ENCODE results near the gene SEMA4D.

Gene SEMA4D

GRCh38 chr9:89387197-89387849 is 110.6 kb downstream of the SEMA4D start:
- no peaks in the 10 kb centered on the region for H3K27me3 ChIP-seq (ENCODE audit: insufficient read depth, low read length, poor library complexity, severe bottlenecking)
- no peak overlapping the region for H3K4me2 ChIP-seq (ENCODE audit: low read depth, low read length, poor library complexity, severe bottlenecking)
- no peak overlapping the region for H3K4me3 ChIP-seq (ENCODE audit: low read length, poor library complexity, severe bottlenecking)
- TF ChIP-seq CTCF (conservative IDR thresholded peaks at IDR 0.05; ENCODE audit: low read length) (no peak), EZH2phosphoT487 (IDR thresholded peaks at IDR 0.05; ENCODE audit: borderline replicate concordance) (no peak)
- H3K9ac ChIP-seq (ENCODE audit: low read depth, low read length, poor library complexity, severe bottlenecking), result no peak overlapping the region
- peaks cover 11% of the 10 kb centered on the region for H4K20me1 ChIP-seq (ENCODE audit: insufficient read depth, low read length, poor library complexity, severe bottlenecking)
- H2AFZ ChIP-seq (ENCODE audit: low read length), result no peak overlapping the region
- no peaks in the 10 kb centered on the region for H3K9me2 ChIP-seq (replicated peaks; ENCODE audit: low read depth, low read length)
- H3K9me3 ChIP-seq (ENCODE audit: insufficient read depth, low read depth, low read length), result no peaks in the 10 kb centered on the region
- peaks cover 99% of the 10 kb centered on the region for H3K36me3 ChIP-seq (ENCODE audit: insufficient read depth, low read length)
- peaks cover 3% of the 10 kb centered on the region for H3K4me1 ChIP-seq (ENCODE audit: insufficient read depth, low read length, poor library complexity, severe bottlenecking)
- H3K79me2 ChIP-seq (ENCODE audit: insufficient read depth, low read length), result no peaks in the 10 kb centered on the region
- no peaks in the 10 kb centered on the region for H3F3A ChIP-seq (ENCODE audit: low read depth)

GRCh38 chr9:89386797-89387196 is 111.1 kb downstream of the SEMA4D start:
- no peaks in the 10 kb centered on the region for H3K9me2 ChIP-seq (replicated peaks; ENCODE audit: low read depth, low read length)
- H4K20me1 ChIP-seq (ENCODE audit: insufficient read depth, low read length, poor library complexity, severe bottlenecking), result peaks cover 11% of the 10 kb centered on the region
- no peaks in the 10 kb centered on the region for H3K9me3 ChIP-seq (ENCODE audit: insufficient read depth, low read depth, low read length)
- H3K4me3 ChIP-seq (ENCODE audit: low read length, poor library complexity, severe bottlenecking), result no peak overlapping the region
- H3K9ac ChIP-seq (ENCODE audit: low read depth, low read length, poor library complexity, severe bottlenecking), result no peak overlapping the region
- H3F3A ChIP-seq (ENCODE audit: low read depth), result no peaks in the 10 kb centered on the region
- H3K4me1 ChIP-seq (ENCODE audit: insufficient read depth, low read length, poor library complexity, severe bottlenecking), result peaks cover 3% of the 10 kb centered on the region
- TF ChIP-seq CTCF (conservative IDR thresholded peaks at IDR 0.05; ENCODE audit: low read length) (no peak), EZH2phosphoT487 (IDR thresholded peaks at IDR 0.05; ENCODE audit: borderline replicate concordance) (no peak)
- H3K27me3 ChIP-seq (ENCODE audit: insufficient read depth, low read length, poor library complexity, severe bottlenecking), result no peaks in the 10 kb centered on the region
- H3K36me3 ChIP-seq (ENCODE audit: insufficient read depth, low read length), result peaks cover 99% of the 10 kb centered on the region
- H3K79me2 ChIP-seq (ENCODE audit: insufficient read depth, low read length), result no peaks in the 10 kb centered on the region
- H2AFZ ChIP-seq (ENCODE audit: low read length), result no peak overlapping the region
- H3K4me2 ChIP-seq (ENCODE audit: low read depth, low read length, poor library complexity, severe bottlenecking), result no peak overlapping the region

- TF ChIP-seq EZH2phosphoT487 (IDR thresholded peaks at IDR 0.05; ENCODE audit: borderline replicate concordance) (no peak), CTCF (conservative IDR thresholded peaks at IDR 0.05; ENCODE audit: low read length) (no peak)
- H2AFZ ChIP-seq (ENCODE audit: low read length), result no peak overlapping the region
- peaks cover 3% of the 10 kb centered on the region for H3K4me1 ChIP-seq (ENCODE audit: insufficient read depth, low read length, poor library complexity, severe bottlenecking)
- H3K9ac ChIP-seq (ENCODE audit: low read depth, low read length, poor library complexity, severe bottlenecking), result no peak overlapping the region
- H3K4me3 ChIP-seq (ENCODE audit: low read length, poor library complexity, severe bottlenecking), result no peak overlapping the region
- peaks cover 5% of the 10 kb centered on the region for H4K20me1 ChIP-seq (ENCODE audit: insufficient read depth, low read length, poor library complexity, severe bottlenecking)
- H3K9me2 ChIP-seq (replicated peaks; ENCODE audit: low read depth, low read length), result no peaks in the 10 kb centered on the region
- no peaks in the 10 kb centered on the region for H3K79me2 ChIP-seq (ENCODE audit: insufficient read depth, low read length)
- H3K36me3 ChIP-seq (ENCODE audit: insufficient read depth, low read length), result peaks cover 99% of the 10 kb centered on the region
- H3F3A ChIP-seq (ENCODE audit: low read depth), result no peaks in the 10 kb centered on the region
- no peak overlapping the region for H3K4me2 ChIP-seq (ENCODE audit: low read depth, low read length, poor library complexity, severe bottlenecking)
- no peaks in the 10 kb centered on the region for H3K27me3 ChIP-seq (ENCODE audit: insufficient read depth, low read length, poor library complexity, severe bottlenecking)
- H3K9me3 ChIP-seq (ENCODE audit: insufficient read depth, low read depth, low read length), result no peaks in the 10 kb centered on the region
Observed at GRCh38 chr9:89386206-89386605, 111.7 kb downstream of the SEMA4D start.
